Gastroesophageal sphincter (tissue), 4 donors: ENCODE results near the gene CLEC2D. TPM values are rescaled to one million over a fixed set of nuclear protein-coding genes. Genes with fewer than 3 reads are reported as not detected.
"Not testable (repeated sequence)": the region's sequence is repeated elsewhere in the genome, so short reads cannot be mapped to it uniquely, and the experiment has no call there.

Source experiments
- ATAC-seq: fragments of 150-250 bp; one replicate; pipeline ENCODE4 v1.9.1; 2016; ENCODE audit warnings: mild to moderate bottlenecking, moderate library complexity
- H3K27ac ChIP-seq, 4 donors: fragments of 200-600 bp; sonication (generic) in 3 of 4; 1 replicate in 3 of 4; 2 replicates in 1 of 4; pipeline ENCODE4 v1.5.1; 2016 to 2019
- H3K27me3 ChIP-seq: fragments of 200-600 bp; sonication (generic); one replicate; pipeline ENCODE4 v1.5.1; 2019
- H3K36me3 ChIP-seq, 2 donors: fragments of 200-600 bp; sonication (generic); one replicate each; pipeline ENCODE4 v1.5.1; 2019; ENCODE audit warnings: control low read depth in 1 of 2
- H3K4me1 ChIP-seq, 3 donors: fragments of 200-600 bp; sonication (generic); 1 replicate in 2 of 3; 2 replicates in 1 of 3; pipeline ENCODE4 v1.5.1; 2016 to 2019; ENCODE audit warnings: control low read depth in 2 of 3
- H3K4me3 ChIP-seq, 2 donors: fragments of 200-600 bp; sonication (generic); one replicate each; pipeline ENCODE4 v1.5.1; 2019; ENCODE audit warnings: mild to moderate bottlenecking in 1 of 2, moderate library complexity in 1 of 2
- H3K9me3 ChIP-seq, 3 donors: fragments of 200-600 bp; sonication (generic); one replicate each; pipeline ENCODE4 v1.5.1; 2017 to 2019; ENCODE audit warnings: control low read depth in 2 of 3
- CTCF ChIP-seq, 4 experiments: fragments of 200-600 bp in 2 of 4; fragments of 450-650 bp in 2 of 4; sonication (generic) in 1 of 4; IDR thresholded peaks; one replicate each; pipeline ENCODE4 v1.5.1; 2017 to 2019; ENCODE audit warnings: antibody characterized with exemption in 4 of 4, mild to moderate bottlenecking in 2 of 4, moderate library complexity in 2 of 4
- EP300 ChIP-seq: sonication (generic); formaldehyde crosslinking; IDR thresholded peaks from one replicate; pipeline ENCODE4 v1.6.1; 2017; ENCODE audit warnings: antibody characterized with exemption, mild to moderate bottlenecking
- POLR2A ChIP-seq, 2 donors: fragments of 450-650 bp; IDR thresholded peaks; one replicate each; pipeline ENCODE4 v1.6.1; 2017; ENCODE audit warnings: antibody characterized with exemption in 2 of 2, mild to moderate bottlenecking in 2 of 2, moderate library complexity in 1 of 2
- POLR2AphosphoS5 ChIP-seq: sonication (generic); formaldehyde crosslinking; IDR thresholded peaks from one replicate; pipeline ENCODE4 v1.6.1; 2017; ENCODE audit warnings: antibody characterized with exemption
- WGBS, 2 donors: methylation state at CpG; one replicate each; pipeline ENCODE4 v1.1.5; 2018; ENCODE audit warnings: low coverage in 1 of 2; 5-methylcytosine and 5-hydroxymethylcytosine counted together
- total RNA-seq, 4 donors: library from RNA; depleted of rRNA; stranded (reverse); fragments of >200 nt; gene quantifications; one replicate each; pipeline ENCODE4 v1.1.0, GENCODE V29; 2016

The CLEC2D gene
- total RNA-seq, 4 donors from 2014 or later = 2.3 to 12.9 (median 7.4) TPM

GRCh38 chr12:9707864-9708808, 38.6 kb downstream of the CLEC2D start:
- ATAC-seq = no peak
- no peaks in the 10 kb centered on the region for H3K36me3 ChIP-seq
- 56 to 60% methylated on average over 7 to 9 of the region's 12 CpGs for WGBS, 2 donors
- H3K4me3 ChIP-seq = no peak overlapping the region
- H3K27ac ChIP-seq = no peak overlapping the region
- TF ChIP-seq POLR2AphosphoS5 (no peak), CTCF (IDR thresholded peaks at IDR 0.05) (peak; percentile 54 to 75 (median 60)), EP300 (no peak), POLR2A (IDR thresholded peaks at IDR 0.05) (no peak)
- H3K9me3 ChIP-seq = peaks cover 0 to 9% (median 0%) of the 10 kb centered on the region in 3 donors
- H3K4me1 ChIP-seq = no peaks in the 10 kb centered on the region
- no peaks in the 10 kb centered on the region for H3K27me3 ChIP-seq

- no peak overlapping the region for H3K4me3 ChIP-seq
- ATAC-seq = no peak
- H3K9me3 ChIP-seq = peaks cover 0 to 9% (median 0%) of the 10 kb centered on the region in 3 donors
- H3K27me3 ChIP-seq = no peaks in the 10 kb centered on the region
- H3K27ac ChIP-seq = no peak overlapping the region
- WGBS, 2 donors = 70% methylated on average over 3 of the region's 3 CpGs; no CpG with 5 or more reads in 1 of the 2 donors
- no peak for TF ChIP-seq POLR2A (IDR thresholded peaks at IDR 0.05)
- no peak for TF ChIP-seq EP300
- no peak for TF ChIP-seq CTCF (IDR thresholded peaks at IDR 0.05)
- TF ChIP-seq POLR2AphosphoS5 = no peak
- no peaks in the 10 kb centered on the region for H3K36me3 ChIP-seq
- H3K4me1 ChIP-seq = no peaks in the 10 kb centered on the region
Observed at GRCh38 chr12:9708853-9709252, 39.3 kb downstream of the CLEC2D start.

GRCh38 chr12:9710584-9711375, 41.3 kb downstream of the CLEC2D start:
- Histone ChIP-seq H3K27me3 (no peaks in the 10 kb centered on the region), H3K4me3 (no peak overlapping the region), H3K9me3 (peaks cover 0 to 2% (median 0%) of the 10 kb centered on the region in 3 donors), H3K36me3 (no peaks in the 10 kb centered on the region), H3K4me1 (no peaks in the 10 kb centered on the region), H3K27ac (no peak overlapping the region)
- ATAC-seq = no peak
- WGBS, 2 donors = 79 to 80% methylated on average over 1 to 2 of the region's 3 CpGs
- TF ChIP-seq POLR2AphosphoS5 (no peak), CTCF (IDR thresholded peaks at IDR 0.05) (no peak), EP300 (no peak), POLR2A (IDR thresholded peaks at IDR 0.05) (no peak)

- Histone ChIP-seq H3K4me1 (no peaks in the 10 kb centered on the region), H3K9me3 (no peaks in the 10 kb centered on the region), H3K4me3 (no peak overlapping the region), H3K27me3 (no peaks in the 10 kb centered on the region), H3K36me3 (no peaks in the 10 kb centered on the region), H3K27ac (no peak overlapping the region)
- TF ChIP-seq POLR2A (IDR thresholded peaks at IDR 0.05) = no peak
- no peak for TF ChIP-seq EP300
- no peak for TF ChIP-seq CTCF (IDR thresholded peaks at IDR 0.05)
- TF ChIP-seq POLR2AphosphoS5 = no peak
- 83 to 100% methylated on average over 1 of the region's 1 CpG for WGBS, 2 donors
- ATAC-seq = no peak
Observed at GRCh38 chr12:9711664-9712063, 42.2 kb downstream of the CLEC2D start.

GRCh38 chr12:9713032-9713558, 43.6 kb downstream of the CLEC2D start:
- 71 to 87% methylated on average over 5 to 6 of the region's 6 CpGs for WGBS, 2 donors
- not testable (repeated sequence) for H3K4me3 ChIP-seq, ATAC-seq, H3K4me1 ChIP-seq, H3K27me3 ChIP-seq, H3K36me3 ChIP-seq, H3K9me3 ChIP-seq, H3K27ac ChIP-seq
